ENCODE data around the gene TSGA10.
A peak's percentile ranks its signal among the peaks of the same experiment; 100 is the strongest.
"Not testable (repeated sequence)": the region's sequence is repeated elsewhere in the genome, so short reads cannot be mapped to it uniquely, and the experiment has no call there.

The TSGA10 gene

GRCh38 chr2:99154643-99155536 is at the start of gene TSGA10, which contains the start of gene LIPT1:
TSGA10 (minus strand) TSS chr2:99154942; CDS start chr2:99109439, 45,503 bp downstream.
LIPT1 (plus strand) TSS chr2:99154967; CDS start chr2:99161958, 6,991 bp downstream.
- DNase-seq (ENCODE audit: low spot score) (peak; percentile 72), FAIRE-seq (no peak)

- FAIRE-seq (no peak), DNase-seq (ENCODE audit: low spot score) (no peak)
Observed at GRCh38 chr2:99201959-99202678, 47.4 kb upstream of the TSGA10 start.

- no peak for DNase-seq (ENCODE audit: low spot score)
- FAIRE-seq = no peak
Observed at GRCh38 chr2:99200076-99200800, 45.5 kb upstream of the TSGA10 start.

- DNase-seq (ENCODE audit: low spot score) (no peak), FAIRE-seq (no peak)
Observed at GRCh38 chr2:99198103-99198841, 43.5 kb upstream of the TSGA10 start.

GRCh38 chr2:99192364-99192763 is 37.6 kb upstream of the TSGA10 start:
- FAIRE-seq; DNase-seq (ENCODE audit: low spot score): not testable (repeated sequence)

GRCh38 chr2:99190548-99190947 is 35.8 kb upstream of the TSGA10 start:
- FAIRE-seq (no peak), DNase-seq (ENCODE audit: low spot score) (no peak)

- DNase-seq (ENCODE audit: low spot score) (no peak), FAIRE-seq (no peak)
Observed at GRCh38 chr2:99188357-99188756, 33.6 kb upstream of the TSGA10 start.

GRCh38 chr2:99187011-99187410 is 32.3 kb upstream of the TSGA10 start:
- no peak for FAIRE-seq
- DNase-seq (ENCODE audit: low spot score) = no peak

GRCh38 chr2:99184811-99185210 is 30.1 kb upstream of the TSGA10 start:
- DNase-seq (ENCODE audit: low spot score) (no peak), FAIRE-seq (no peak)

- FAIRE-seq = no peak
- DNase-seq (ENCODE audit: low spot score) = no peak
Observed at GRCh38 chr2:99183025-99183424, 28.3 kb upstream of the TSGA10 start.

- FAIRE-seq (no peak), DNase-seq (ENCODE audit: low spot score) (no peak)
Observed at GRCh38 chr2:99181624-99182000, 26.9 kb upstream of the TSGA10 start.

GRCh38 chr2:99180755-99181623 is 26.2 kb upstream of the TSGA10 start, which contains the start of the genes MITD1 and MRPL30:
MITD1 (minus strand) TSS chr2:99181058; CDS start chr2:99180981, 77 bp downstream.
MRPL30 (plus strand) TSS chr2:99181184; CDS start chr2:99186204, 5,020 bp downstream.
- FAIRE-seq (peak; percentile 58), DNase-seq (ENCODE audit: low spot score) (peak; percentile 89)

GRCh38 chr2:99171377-99172140 is 16.8 kb upstream of the TSGA10 start:
- FAIRE-seq = no peak

GRCh38 chr2:99169534-99169933 is 14.8 kb upstream of the TSGA10 start:
- no peak for DNase-seq (ENCODE audit: low spot score)
- no peak for FAIRE-seq

More at GRCh38 chr2:99171377-99172140, 16.8 kb upstream of the TSGA10 start:
- DNase-seq (ENCODE audit: low spot score) = no peak

- no peak for FAIRE-seq
Observed at GRCh38 chr2:99166218-99166617, 11.5 kb upstream of the TSGA10 start.

GRCh38 chr2:99159594-99159993 is 4.9 kb upstream of the TSGA10 start:
- peak; percentile 54 for DNase-seq (ENCODE audit: low spot score)
- peak; percentile 43 for FAIRE-seq

More at GRCh38 chr2:99166218-99166617, 11.5 kb upstream of the TSGA10 start:
- no peak for DNase-seq (ENCODE audit: low spot score)

- DNase-seq (ENCODE audit: low spot score) = no peak
- FAIRE-seq = no peak
Observed at GRCh38 chr2:99158599-99158998, 3.9 kb upstream of the TSGA10 start.

- no peak for FAIRE-seq
Observed at GRCh38 chr2:99156891-99157290, 2.1 kb upstream of the TSGA10 start.

More at GRCh38 chr2:99156891-99157290, 2.1 kb upstream of the TSGA10 start:
- DNase-seq (ENCODE audit: low spot score) = no peak

Measured in RCC 7860 (cell line).